ENCODE results near the gene SLX4IP. TPM values are rescaled to one million over a fixed set of nuclear protein-coding genes. Genes with fewer than 3 reads are reported as not detected.

SLX4IP gene
- total and polyA plus RNA-seq, 2 of the 13 experiments (the other 11 are each of a cell fraction or from before 2014, with no cell fraction given), result 3.6 to 7.3 TPM

DNA sequence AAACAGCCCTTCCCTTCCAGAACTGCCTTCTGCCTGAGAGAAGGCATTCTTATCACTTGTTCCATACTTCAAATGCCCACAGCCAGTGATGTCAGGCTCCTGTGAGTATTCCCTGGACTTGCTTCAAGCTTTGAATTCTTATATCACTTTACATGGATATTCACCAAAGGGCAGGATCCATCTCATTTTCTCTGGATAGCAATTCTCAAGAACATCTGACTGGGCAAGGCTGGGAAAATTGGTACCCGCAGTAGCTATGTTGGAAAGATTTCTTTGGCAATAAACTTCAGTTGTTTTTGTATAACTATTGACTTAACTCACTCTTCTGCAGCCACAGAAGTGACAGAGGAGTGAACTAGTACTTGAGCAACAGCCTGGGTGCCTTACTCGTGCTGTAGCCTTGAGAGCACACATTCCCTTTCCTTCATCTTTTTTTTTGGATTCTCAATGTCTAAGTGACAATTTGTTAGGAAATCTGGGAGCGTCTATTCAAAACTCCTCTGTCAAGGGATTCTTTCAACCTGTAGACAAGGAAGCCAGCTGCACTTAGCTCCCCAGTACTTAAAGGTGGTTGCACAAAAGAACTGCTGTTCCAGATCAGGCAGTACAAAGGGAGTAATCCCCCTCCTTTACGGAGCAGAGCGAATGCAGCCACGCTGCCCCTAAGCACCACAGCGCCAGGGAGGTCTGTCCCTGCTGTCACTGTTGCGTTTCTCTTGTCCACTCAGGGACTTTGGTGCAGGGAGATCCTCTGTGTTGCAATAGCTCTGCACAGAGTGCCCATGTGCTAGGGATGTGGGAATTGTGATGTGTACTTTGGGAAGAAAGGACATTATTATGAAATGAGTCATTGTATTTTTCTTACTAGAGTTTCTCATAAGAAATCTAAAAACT is 169.1 kb downstream of the SLX4IP start (continued):
- TF ChIP-seq, protein P1, sequence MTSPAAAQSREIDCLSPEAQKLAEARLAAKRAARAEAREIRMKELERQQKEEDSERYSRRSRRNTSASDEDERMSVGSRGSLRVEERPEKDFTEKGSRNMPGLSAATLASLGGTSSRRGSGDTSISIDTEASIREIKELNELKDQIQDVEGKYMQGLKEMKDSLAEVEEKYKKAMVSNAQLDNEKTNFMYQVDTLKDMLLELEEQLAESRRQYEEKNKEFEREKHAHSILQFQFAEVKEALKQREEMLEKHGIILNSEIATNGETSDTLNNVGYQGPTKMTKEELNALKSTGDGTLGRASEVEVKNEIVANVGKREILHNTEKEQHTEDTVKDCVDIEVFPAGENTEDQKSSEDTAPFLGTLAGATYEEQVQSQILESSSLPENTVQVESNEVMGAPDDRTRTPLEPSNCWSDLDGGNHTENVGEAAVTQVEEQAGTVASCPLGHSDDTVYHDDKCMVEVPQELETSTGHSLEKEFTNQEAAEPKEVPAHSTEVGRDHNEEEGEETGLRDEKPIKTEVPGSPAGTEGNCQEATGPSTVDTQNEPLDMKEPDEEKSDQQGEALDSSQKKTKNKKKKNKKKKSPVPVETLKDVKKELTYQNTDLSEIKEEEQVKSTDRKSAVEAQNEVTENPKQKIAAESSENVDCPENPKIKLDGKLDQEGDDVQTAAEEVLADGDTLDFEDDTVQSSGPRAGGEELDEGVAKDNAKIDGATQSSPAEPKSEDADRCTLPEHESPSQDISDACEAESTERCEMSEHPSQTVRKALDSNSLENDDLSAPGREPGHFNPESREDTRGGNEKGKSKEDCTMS (CRISPR knock-in tag; conservative IDR thresholded peaks at IDR 0.05), result peak; percentile 56; the same call in 1 of the 2 replicates
- TF ChIP-seq FOXK2 (IDR thresholded peaks at IDR 0.05), result peak; percentile 79
- peak; percentile 89; the same call in 1 of the 2 replicates for TF ChIP-seq SMYD3 (CRISPR knock-in tag; IDR thresholded peaks at IDR 0.05)
- no peak for TF ChIP-seq ZNF20 (CRISPR knock-in tag; IDR thresholded peaks at IDR 0.05)
- no peak; the same call in 1 of the 2 replicates for TF ChIP-seq RNF2 (conservative IDR thresholded peaks at IDR 0.05; ENCODE audit: low read depth)
- TF ChIP-seq CAMTA2 (CRISPR knock-in tag; IDR thresholded peaks at IDR 0.05; ENCODE audit: borderline replicate concordance), result no peak
- peak; percentile 76 for TF ChIP-seq BHLHE40 (IDR thresholded peaks at IDR 0.05; ENCODE audit: low read length)
- TF ChIP-seq, protein P2, sequence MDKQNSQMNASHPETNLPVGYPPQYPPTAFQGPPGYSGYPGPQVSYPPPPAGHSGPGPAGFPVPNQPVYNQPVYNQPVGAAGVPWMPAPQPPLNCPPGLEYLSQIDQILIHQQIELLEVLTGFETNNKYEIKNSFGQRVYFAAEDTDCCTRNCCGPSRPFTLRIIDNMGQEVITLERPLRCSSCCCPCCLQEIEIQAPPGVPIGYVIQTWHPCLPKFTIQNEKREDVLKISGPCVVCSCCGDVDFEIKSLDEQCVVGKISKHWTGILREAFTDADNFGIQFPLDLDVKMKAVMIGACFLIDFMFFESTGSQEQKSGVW (CRISPR knock-in tag; IDR thresholded peaks at IDR 0.05; ENCODE audit: borderline replicate concordance), result no peak
- TF ChIP-seq SP4 (CRISPR knock-in tag; IDR thresholded peaks at IDR 0.05), result no peak
- TF ChIP-seq, protein P3, sequence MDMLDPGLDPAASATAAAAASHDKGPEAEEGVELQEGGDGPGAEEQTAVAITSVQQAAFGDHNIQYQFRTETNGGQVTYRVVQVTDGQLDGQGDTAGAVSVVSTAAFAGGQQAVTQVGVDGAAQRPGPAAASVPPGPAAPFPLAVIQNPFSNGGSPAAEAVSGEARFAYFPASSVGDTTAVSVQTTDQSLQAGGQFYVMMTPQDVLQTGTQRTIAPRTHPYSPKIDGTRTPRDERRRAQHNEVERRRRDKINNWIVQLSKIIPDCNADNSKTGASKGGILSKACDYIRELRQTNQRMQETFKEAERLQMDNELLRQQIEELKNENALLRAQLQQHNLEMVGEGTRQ (IDR thresholded peaks at IDR 0.05; ENCODE audit: low read depth, low read length), result peak; percentile 24; the same call in 1 of the 2 replicates
- TF ChIP-seq, protein P3 (CRISPR knock-in tag; IDR thresholded peaks at IDR 0.05; ENCODE audit: borderline replicate concordance), result no peak
- TF ChIP-seq MED1 (CRISPR knock-in tag; IDR thresholded peaks at IDR 0.05), result peak; percentile 98
- TF ChIP-seq, protein P4, sequence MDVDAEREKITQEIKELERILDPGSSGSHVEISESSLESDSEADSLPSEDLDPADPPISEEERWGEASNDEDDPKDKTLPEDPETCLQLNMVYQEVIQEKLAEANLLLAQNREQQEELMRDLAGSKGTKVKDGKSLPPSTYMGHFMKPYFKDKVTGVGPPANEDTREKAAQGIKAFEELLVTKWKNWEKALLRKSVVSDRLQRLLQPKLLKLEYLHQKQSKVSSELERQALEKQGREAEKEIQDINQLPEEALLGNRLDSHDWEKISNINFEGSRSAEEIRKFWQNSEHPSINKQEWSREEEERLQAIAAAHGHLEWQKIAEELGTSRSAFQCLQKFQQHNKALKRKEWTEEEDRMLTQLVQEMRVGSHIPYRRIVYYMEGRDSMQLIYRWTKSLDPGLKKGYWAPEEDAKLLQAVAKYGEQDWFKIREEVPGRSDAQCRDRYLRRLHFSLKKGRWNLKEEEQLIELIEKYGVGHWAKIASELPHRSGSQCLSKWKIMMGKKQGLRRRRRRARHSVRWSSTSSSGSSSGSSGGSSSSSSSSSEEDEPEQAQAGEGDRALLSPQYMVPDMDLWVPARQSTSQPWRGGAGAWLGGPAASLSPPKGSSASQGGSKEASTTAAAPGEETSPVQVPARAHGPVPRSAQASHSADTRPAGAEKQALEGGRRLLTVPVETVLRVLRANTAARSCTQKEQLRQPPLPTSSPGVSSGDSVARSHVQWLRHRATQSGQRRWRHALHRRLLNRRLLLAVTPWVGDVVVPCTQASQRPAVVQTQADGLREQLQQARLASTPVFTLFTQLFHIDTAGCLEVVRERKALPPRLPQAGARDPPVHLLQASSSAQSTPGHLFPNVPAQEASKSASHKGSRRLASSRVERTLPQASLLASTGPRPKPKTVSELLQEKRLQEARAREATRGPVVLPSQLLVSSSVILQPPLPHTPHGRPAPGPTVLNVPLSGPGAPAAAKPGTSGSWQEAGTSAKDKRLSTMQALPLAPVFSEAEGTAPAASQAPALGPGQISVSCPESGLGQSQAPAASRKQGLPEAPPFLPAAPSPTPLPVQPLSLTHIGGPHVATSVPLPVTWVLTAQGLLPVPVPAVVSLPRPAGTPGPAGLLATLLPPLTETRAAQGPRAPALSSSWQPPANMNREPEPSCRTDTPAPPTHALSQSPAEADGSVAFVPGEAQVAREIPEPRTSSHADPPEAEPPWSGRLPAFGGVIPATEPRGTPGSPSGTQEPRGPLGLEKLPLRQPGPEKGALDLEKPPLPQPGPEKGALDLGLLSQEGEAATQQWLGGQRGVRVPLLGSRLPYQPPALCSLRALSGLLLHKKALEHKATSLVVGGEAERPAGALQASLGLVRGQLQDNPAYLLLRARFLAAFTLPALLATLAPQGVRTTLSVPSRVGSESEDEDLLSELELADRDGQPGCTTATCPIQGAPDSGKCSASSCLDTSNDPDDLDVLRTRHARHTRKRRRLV (CRISPR knock-in tag; IDR thresholded peaks at IDR 0.05), result no peak
- TF ChIP-seq ZSCAN29 (CRISPR knock-in tag; conservative IDR thresholded peaks at IDR 0.05), result peak; percentile 96
- TF ChIP-seq, protein P5, sequence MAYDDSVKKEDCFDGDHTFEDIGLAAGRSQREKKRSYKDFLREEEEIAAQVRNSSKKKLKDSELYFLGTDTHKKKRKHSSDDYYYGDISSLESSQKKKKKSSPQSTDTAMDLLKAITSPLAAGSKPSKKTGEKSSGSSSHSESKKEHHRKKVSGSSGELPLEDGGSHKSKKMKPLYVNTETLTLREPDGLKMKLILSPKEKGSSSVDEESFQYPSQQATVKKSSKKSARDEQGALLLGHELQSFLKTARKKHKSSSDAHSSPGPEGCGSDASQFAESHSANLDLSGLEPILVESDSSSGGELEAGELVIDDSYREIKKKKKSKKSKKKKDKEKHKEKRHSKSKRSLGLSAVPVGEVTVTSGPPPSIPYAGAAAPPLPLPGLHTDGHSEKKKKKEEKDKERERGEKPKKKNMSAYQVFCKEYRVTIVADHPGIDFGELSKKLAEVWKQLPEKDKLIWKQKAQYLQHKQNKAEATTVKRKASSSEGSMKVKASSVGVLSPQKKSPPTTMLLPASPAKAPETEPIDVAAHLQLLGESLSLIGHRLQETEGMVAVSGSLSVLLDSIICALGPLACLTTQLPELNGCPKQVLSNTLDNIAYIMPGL (CRISPR knock-in tag; IDR thresholded peaks at IDR 0.05; ENCODE audit: borderline replicate concordance in 1 of 2, low read depth in 1 of 2), result peak; percentile 50 to 88; a peak in 3 of 4 replicates
- peak; percentile 100 for TF ChIP-seq GATAD2A (CRISPR knock-in tag; IDR thresholded peaks at IDR 0.05)
